K562 (cell line): ENCODE measurements around the gene CMPK1. TPM values are rescaled to one million over a fixed set of nuclear protein-coding genes. Genes with fewer than 3 reads are reported as not detected.

ENCODE experiments used
- ATF1 ChIP-seq, 2 experiments: fragments of 450-650 bp in 1 of 2; IDR thresholded peaks; 2 replicates each; pipeline ENCODE4 v1.6.1; 2016; ENCODE audit warnings: missing compliant biosample characterization in 1 of 2, missing genetic modification characterization in 1 of 2
- BDP1 ChIP-seq: IDR thresholded peaks from 3 replicates; pipeline ENCODE4 v1.6.1; 2011; ENCODE audit not compliant: insufficient read length, insufficient read depth
- CREBBP ChIP-seq: IDR thresholded peaks from one replicate; pipeline ENCODE4 v1.6.1; 2012; ENCODE audit warnings: low read depth, mild to moderate bottlenecking, control low read depth, inconsistent platforms, low read length
- HNRNPH1 ChIP-seq: fragments of 200-400 bp; formaldehyde crosslinking; optimal IDR thresholded peaks from 2 replicates; pipeline ENCODE3; 2017; ENCODE audit warnings: low read depth, mild to moderate bottlenecking, low read length, moderate library complexity
- RAD51 ChIP-seq: fragments of 450-650 bp; IDR thresholded peaks from 2 replicates; pipeline ENCODE4 v1.7.1; 2016; ENCODE audit warnings: low read depth, mild to moderate bottlenecking, borderline replicate concordance
- SIRT6 ChIP-seq: IDR thresholded peaks from one replicate; pipeline ENCODE4 v1.6.1; 2012; ENCODE audit warnings: low read depth, mild to moderate bottlenecking, control low read depth, inconsistent platforms, low read length, moderate library complexity
- SMARCA4 ChIP-seq: fragments of 450-650 bp; IDR thresholded peaks from 2 replicates; pipeline ENCODE4 v1.6.1; 2016
- U2AF2 ChIP-seq: fragments of 200-400 bp; formaldehyde crosslinking; optimal IDR thresholded peaks from 2 replicates; pipeline ENCODE3; 2017; ENCODE audit warnings: low read depth, mild to moderate bottlenecking, low read length
- ZNF133 ChIP-seq: fragments of 250-450 bp; sonication (Bioruptor Pico); IDR thresholded peaks from 2 replicates; pipeline ENCODE4 v1.4.0; 2020; ENCODE audit warnings: mild to moderate bottlenecking
- ZNF140 ChIP-seq: fragments of 250-450 bp; sonication (Bioruptor Pico); IDR thresholded peaks from 2 replicates; pipeline ENCODE4 v1.8.0; 2021; ENCODE audit warnings: moderate library complexity, mild to moderate bottlenecking, inconsistent platforms
- ZNF253 ChIP-seq: fragments of 250-450 bp; sonication (Bioruptor Pico); conservative IDR thresholded peaks from 2 replicates; pipeline ENCODE4 v1.6.1; 2021; ENCODE audit warnings: mild to moderate bottlenecking
- ZNF561 ChIP-seq: fragments of 450-650 bp; formaldehyde crosslinking; conservative IDR thresholded peaks from 2 replicates; pipeline ENCODE4 v1.4.0; 2020; ENCODE audit warnings: mild to moderate bottlenecking, moderate library complexity
- polyA plus RNA-seq, 8 experiments: library from polyadenylated mRNA; depleted of rRNA in 4 of 8; stranded (reverse) in 5 of 8; unstranded in 3 of 8; fragments of >200 nt; fragmentation: Nextera tagmentation in 2 of 8; fragmentation: Illumina TruSeq in 1 of 8; extraction: Ambion mirVana in 2 of 8; extraction: Trizol in 1 of 8; gene quantifications; 2 replicates each; pipeline versions ENCODE4 v1.2.1 to v1.2.3, GENCODE V29; 2011 to 2014; ENCODE audit warnings: inconsistent platforms in 1 of 8, missing spikeins in 1 of 8
- total RNA-seq, 7 experiments: library from RNA; depleted of rRNA in 6 of 7; stranded (reverse); fragments of >200 nt in 6 of 7; fragmentation: Illumina TruSeq in 2 of 7; extraction: Trizol in 2 of 7; gene quantifications; 2 replicates each; pipeline versions ENCODE4 v1.2.1 to v1.2.3, GENCODE V29; 2011 to 2021; ENCODE audit warnings: low replicate concordance in 1 of 7
- TF ChIP-seq, protein P1 (sequence below): fragments of 250-450 bp; sonication (Bioruptor Pico); IDR thresholded peaks from 2 replicates; pipeline ENCODE4 v1.5.0; 2022; ENCODE audit warnings: mild to moderate bottlenecking
- TF ChIP-seq, protein P2 (sequence below): fragments of 250-450 bp; sonication (Bioruptor Pico); IDR thresholded peaks from 2 replicates; pipeline ENCODE4 v1.8.0; 2021; ENCODE audit warnings: mild to moderate bottlenecking, moderate library complexity
- TF ChIP-seq, protein P3 (sequence below): fragments of 450-650 bp; IDR thresholded peaks from 2 replicates; pipeline ENCODE4 v1.6.1; 2017; ENCODE audit warnings: mild to moderate bottlenecking, moderate library complexity

The CMPK1 gene
- total and polyA plus RNA-seq, 9 of the 15 experiments (the other 6 are each of a cell fraction or from before 2014, with no cell fraction given), result 54.5 to 197 (median 116) TPM

DNA sequence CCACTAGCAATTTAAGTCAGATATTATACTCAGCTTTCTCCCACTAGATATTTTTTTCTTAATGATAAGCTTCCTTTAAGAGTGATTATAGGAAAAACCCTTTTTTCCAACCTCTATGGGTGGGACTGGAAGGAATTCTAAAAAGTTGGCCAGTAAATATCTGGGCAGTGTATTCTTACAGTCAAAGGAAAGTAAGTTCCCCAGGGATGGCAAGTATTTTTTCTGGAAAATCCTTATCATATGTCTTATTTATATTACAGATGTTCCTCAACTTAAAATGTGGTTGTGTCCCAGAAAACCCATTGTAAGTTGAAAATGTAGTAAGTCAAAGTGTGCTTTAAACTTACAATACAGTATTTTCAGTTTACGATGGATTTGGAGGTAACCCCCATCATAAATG, 29.2 kb downstream of the CMPK1 start (continued):
- TF ChIP-seq, protein P1, sequence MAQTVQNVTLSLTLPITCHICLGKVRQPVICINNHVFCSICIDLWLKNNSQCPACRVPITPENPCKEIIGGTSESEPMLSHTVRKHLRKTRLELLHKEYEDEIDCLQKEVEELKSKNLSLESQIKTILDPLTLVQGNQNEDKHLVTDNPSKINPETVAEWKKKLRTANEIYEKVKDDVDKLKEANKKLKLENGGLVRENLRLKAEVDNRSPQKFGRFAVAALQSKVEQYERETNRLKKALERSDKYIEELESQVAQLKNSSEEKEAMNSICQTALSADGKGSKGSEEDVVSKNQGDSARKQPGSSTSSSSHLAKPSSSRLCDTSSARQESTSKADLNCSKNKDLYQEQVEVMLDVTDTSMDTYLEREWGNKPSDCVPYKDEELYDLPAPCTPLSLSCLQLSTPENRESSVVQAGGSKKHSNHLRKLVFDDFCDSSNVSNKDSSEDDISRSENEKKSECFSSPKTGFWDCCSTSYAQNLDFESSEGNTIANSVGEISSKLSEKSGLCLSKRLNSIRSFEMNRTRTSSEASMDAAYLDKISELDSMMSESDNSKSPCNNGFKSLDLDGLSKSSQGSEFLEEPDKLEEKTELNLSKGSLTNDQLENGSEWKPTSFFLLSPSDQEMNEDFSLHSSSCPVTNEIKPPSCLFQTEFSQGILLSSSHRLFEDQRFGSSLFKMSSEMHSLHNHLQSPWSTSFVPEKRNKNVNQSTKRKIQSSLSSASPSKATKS, result no peak
- no peak for TF ChIP-seq RAD51
- no peak for TF ChIP-seq U2AF2
- TF ChIP-seq HNRNPH1, result no peak
- TF ChIP-seq SIRT6, result no peak
- TF ChIP-seq ATF1 (CRISPR knock-in tag; IDR thresholded peaks at IDR 0.05), result no peak
- no peak for TF ChIP-seq ATF1 (tag; IDR thresholded peaks at IDR 0.05)
- TF ChIP-seq ZNF133, result no peak
- TF ChIP-seq ZNF561 (CRISPR knock-in tag), result no peak
- no peak for TF ChIP-seq SMARCA4
- TF ChIP-seq, protein P2, sequence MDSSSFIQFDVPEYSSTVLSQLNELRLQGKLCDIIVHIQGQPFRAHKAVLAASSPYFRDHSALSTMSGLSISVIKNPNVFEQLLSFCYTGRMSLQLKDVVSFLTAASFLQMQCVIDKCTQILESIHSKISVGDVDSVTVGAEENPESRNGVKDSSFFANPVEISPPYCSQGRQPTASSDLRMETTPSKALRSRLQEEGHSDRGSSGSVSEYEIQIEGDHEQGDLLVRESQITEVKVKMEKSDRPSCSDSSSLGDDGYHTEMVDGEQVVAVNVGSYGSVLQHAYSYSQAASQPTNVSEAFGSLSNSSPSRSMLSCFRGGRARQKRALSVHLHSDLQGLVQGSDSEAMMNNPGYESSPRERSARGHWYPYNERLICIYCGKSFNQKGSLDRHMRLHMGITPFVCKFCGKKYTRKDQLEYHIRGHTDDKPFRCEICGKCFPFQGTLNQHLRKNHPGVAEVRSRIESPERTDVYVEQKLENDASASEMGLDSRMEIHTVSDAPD (CRISPR knock-in tag), result no peak
- TF ChIP-seq ZNF140 (CRISPR knock-in tag), result no peak
- TF ChIP-seq, protein P3, sequence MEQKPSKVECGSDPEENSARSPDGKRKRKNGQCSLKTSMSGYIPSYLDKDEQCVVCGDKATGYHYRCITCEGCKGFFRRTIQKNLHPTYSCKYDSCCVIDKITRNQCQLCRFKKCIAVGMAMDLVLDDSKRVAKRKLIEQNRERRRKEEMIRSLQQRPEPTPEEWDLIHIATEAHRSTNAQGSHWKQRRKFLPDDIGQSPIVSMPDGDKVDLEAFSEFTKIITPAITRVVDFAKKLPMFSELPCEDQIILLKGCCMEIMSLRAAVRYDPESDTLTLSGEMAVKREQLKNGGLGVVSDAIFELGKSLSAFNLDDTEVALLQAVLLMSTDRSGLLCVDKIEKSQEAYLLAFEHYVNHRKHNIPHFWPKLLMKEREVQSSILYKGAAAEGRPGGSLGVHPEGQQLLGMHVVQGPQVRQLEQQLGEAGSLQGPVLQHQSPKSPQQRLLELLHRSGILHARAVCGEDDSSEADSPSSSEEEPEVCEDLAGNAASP, result no peak
- no peak for TF ChIP-seq ZNF253 (CRISPR knock-in tag)
- no peak for TF ChIP-seq CREBBP
- TF ChIP-seq BDP1, result no peak
